Skeletal muscle satellite cell (primary cell): ENCODE measurements around the gene DESI1.
"Not testable (repeated sequence)": the region's sequence is repeated elsewhere in the genome, so short reads cannot be mapped to it uniquely, and the experiment has no call there.

Experiments
- H3K27me3 ChIP-seq: 2 replicates; pipeline ENCODE4 v1.7.0; 2013; ENCODE audit warnings: low read length; ENCODE audit not compliant: control insufficient read depth, insufficient read depth
- H3K36me3 ChIP-seq: 2 replicates; pipeline ENCODE4 v1.7.0; 2013; ENCODE audit warnings: mild to moderate bottlenecking, control low read depth, low read length; ENCODE audit not compliant: insufficient read depth
- H3K4me1 ChIP-seq: 2 replicates; pipeline ENCODE4 v1.7.0; 2013; ENCODE audit warnings: low read length; ENCODE audit not compliant: control insufficient read depth, insufficient read depth
- H3K4me2 ChIP-seq: 2 replicates; pipeline ENCODE4 v1.7.0; 2013; ENCODE audit warnings: mild to moderate bottlenecking, low read length
- H3K4me3 ChIP-seq: 2 replicates; pipeline ENCODE4 v1.7.0; 2013; ENCODE audit warnings: low read length
- H3K9ac ChIP-seq: 2 replicates; pipeline ENCODE4 v1.7.0; 2013; ENCODE audit warnings: mild to moderate bottlenecking, low read depth, low read length, moderate library complexity
- H3K9me3 ChIP-seq: replicated peaks from 2 replicates; pipeline ENCODE4 v1.7.0; 2013; ENCODE audit warnings: mild to moderate bottlenecking, control low read depth, low read length

Gene DESI1

GRCh38 chr22:41598891-41599635 is 21.8 kb downstream of the DESI1 start:
- peaks cover 18% of the 10 kb centered on the region for H3K4me1 ChIP-seq
- H3K9ac ChIP-seq, result peak overlapping the region; percentile 58
- H3K4me3 ChIP-seq, result no peak overlapping the region
- no peaks in the 10 kb centered on the region for H3K27me3 ChIP-seq
- peaks cover 36% of the 10 kb centered on the region for H3K36me3 ChIP-seq
- no peaks in the 10 kb centered on the region for H3K9me3 ChIP-seq
- H3K4me2 ChIP-seq, result no peak overlapping the region

GRCh38 chr22:41598081-41598480 is 22.8 kb downstream of the DESI1 start:
- peak overlapping the region; percentile 59 for H3K4me2 ChIP-seq
- peaks cover 26% of the 10 kb centered on the region for H3K36me3 ChIP-seq
- no peaks in the 10 kb centered on the region for H3K9me3 ChIP-seq
- H3K4me3 ChIP-seq, result no peak overlapping the region
- peak overlapping the region; percentile 58 for H3K9ac ChIP-seq
- H3K4me1 ChIP-seq, result peaks cover 18% of the 10 kb centered on the region
- H3K27me3 ChIP-seq, result no peaks in the 10 kb centered on the region

- Histone ChIP-seq H3K9me3 (no peaks in the 10 kb centered on the region), H3K4me1 (peaks cover 18% of the 10 kb centered on the region), H3K36me3 (peaks cover 21% of the 10 kb centered on the region), H3K4me2 (peak overlapping the region; percentile 59), H3K4me3 (no peak overlapping the region), H3K9ac (peak overlapping the region; percentile 32), H3K27me3 (no peaks in the 10 kb centered on the region)
These were observed 23.2 kb downstream of the DESI1 start for GRCh38 chr22:41597635-41597953.

- Histone ChIP-seq H3K9ac (peak overlapping the region; percentile 32), H3K4me1 (peaks cover 18% of the 10 kb centered on the region), H3K36me3 (peaks cover 16% of the 10 kb centered on the region), H3K9me3 (no peaks in the 10 kb centered on the region), H3K4me2 (peak overlapping the region; percentile 15), H3K27me3 (no peaks in the 10 kb centered on the region), H3K4me3 (no peak overlapping the region)
These were observed 23.8 kb downstream of the DESI1 start for GRCh38 chr22:41596776-41597634.

- Histone ChIP-seq H3K4me1 (peaks cover 18% of the 10 kb centered on the region), H3K27me3 (no peaks in the 10 kb centered on the region), H3K9me3 (no peaks in the 10 kb centered on the region), H3K4me3 (no peak overlapping the region), H3K9ac (no peak overlapping the region), H3K36me3 (peaks cover 7% of the 10 kb centered on the region), H3K4me2 (no peak overlapping the region)
These were observed 25.1 kb downstream of the DESI1 start for GRCh38 chr22:41595703-41596102.

- H3K9ac ChIP-seq, H3K36me3 ChIP-seq, H3K4me2 ChIP-seq, H3K9me3 ChIP-seq, H3K27me3 ChIP-seq, H3K4me3 ChIP-seq: not testable (repeated sequence)
- H3K4me1 ChIP-seq, result peaks cover 19% of the 10 kb centered on the region
These were observed 27.4 kb downstream of the DESI1 start for GRCh38 chr22:41593336-41593960.

- Histone ChIP-seq H3K27me3 (no peaks in the 10 kb centered on the region), H3K4me1 (peaks cover 17% of the 10 kb centered on the region), H3K9me3 (no peaks in the 10 kb centered on the region), H3K4me3 (peak within 1 kb of the TSS; percentile 99), H3K36me3 (peaks cover 10% of the 10 kb centered on the region), H3K9ac (peak within 1 kb of the TSS; percentile 95), H3K4me2 (peak within 1 kb of the TSS; percentile 93)
These were observed 31.2 kb downstream of the DESI1 start, which contains the start of gene PMM1 for GRCh38 chr22:41589391-41590241. TSS of gene PMM1 (minus strand) at chr22:41589840. CDS start at chr22:41589805, 35 bp downstream.

- no peaks in the 10 kb centered on the region for H3K9me3 ChIP-seq
- no peak overlapping the region for H3K9ac ChIP-seq
- no peaks in the 10 kb centered on the region for H3K27me3 ChIP-seq
- peaks cover 17% of the 10 kb centered on the region for H3K4me1 ChIP-seq
- no peak overlapping the region for H3K4me3 ChIP-seq
- peaks cover 26% of the 10 kb centered on the region for H3K36me3 ChIP-seq
- no peak overlapping the region for H3K4me2 ChIP-seq
These were observed 33.5 kb downstream of the DESI1 start for GRCh38 chr22:41587347-41587723.

GRCh38 chr22:41585898-41586297 is 34.9 kb downstream of the DESI1 start:
- Histone ChIP-seq H3K27me3 (no peaks in the 10 kb centered on the region), H3K36me3 (peaks cover 32% of the 10 kb centered on the region), H3K9ac (no peak overlapping the region), H3K4me1 (peaks cover 17% of the 10 kb centered on the region), H3K4me3 (no peak overlapping the region), H3K4me2 (no peak overlapping the region), H3K9me3 (no peaks in the 10 kb centered on the region)

GRCh38 chr22:41584881-41585280 is 36.0 kb downstream of the DESI1 start:
- H3K27me3 ChIP-seq, result no peaks in the 10 kb centered on the region
- no peaks in the 10 kb centered on the region for H3K9me3 ChIP-seq
- no peak overlapping the region for H3K4me3 ChIP-seq
- no peak overlapping the region for H3K9ac ChIP-seq
- H3K4me1 ChIP-seq, result peaks cover 17% of the 10 kb centered on the region
- H3K36me3 ChIP-seq, result peaks cover 39% of the 10 kb centered on the region
- no peak overlapping the region for H3K4me2 ChIP-seq

- peaks cover 60% of the 10 kb centered on the region for H3K36me3 ChIP-seq
These were observed 38.1 kb downstream of the DESI1 start for GRCh38 chr22:41582694-41583093.

More at GRCh38 chr22:41582694-41583093, 38.1 kb downstream of the DESI1 start:
- Histone ChIP-seq H3K4me2 (no peak overlapping the region), H3K9me3 (no peaks in the 10 kb centered on the region), H3K27me3 (no peaks in the 10 kb centered on the region), H3K9ac (no peak overlapping the region), H3K4me3 (no peak overlapping the region), H3K4me1 (peaks cover 4% of the 10 kb centered on the region)
